Activated T-cell treated with anti-CD3 and anti-CD28 coated beads for 4 hours (primary cell): ENCODE data around the gene GPR39.

Experiments used
- DNase-seq: peaks from one replicate; pipeline ENCODE4 v3.0.0-alpha.2; 2020

GPR39 gene

GRCh38 chr2:132646540-132647108 is 230.0 kb downstream of the GPR39 start:
- no peak for DNase-seq

GRCh38 chr2:132651115-132652045 is 234.8 kb downstream of the GPR39 start:
- no peak for DNase-seq

- DNase-seq = no peak
Measured at GRCh38 chr2:132652474-132652873, 235.9 kb downstream of the GPR39 start.

- no peak for DNase-seq
Measured at GRCh38 chr2:132654335-132654734, 237.7 kb downstream of the GPR39 start.

GRCh38 chr2:132654968-132655367 is 238.4 kb downstream of the GPR39 start:
- no peak for DNase-seq

- DNase-seq = no peak
Measured at GRCh38 chr2:132656266-132656975, 239.8 kb downstream of the GPR39 start.

- DNase-seq = no peak
Measured at GRCh38 chr2:132659331-132659730, 242.7 kb downstream of the GPR39 start.

GRCh38 chr2:132662732-132663131 is 246.1 kb downstream of the GPR39 start:
- no peak for DNase-seq

GRCh38 chr2:132664096-132664495 is 247.5 kb downstream of the GPR39 start:
- no peak for DNase-seq

GRCh38 chr2:132665401-132666140 is 249.0 kb downstream of the GPR39 start:
- no peak for DNase-seq

- DNase-seq = no peak
Measured at GRCh38 chr2:132667706-132668105, 251.1 kb downstream of the GPR39 start.

- no peak for DNase-seq
Measured at GRCh38 chr2:132668189-132668823, 251.7 kb downstream of the GPR39 start.

- DNase-seq = no peak
Measured at GRCh38 chr2:132668987-132669907, 252.6 kb downstream of the GPR39 start.

- DNase-seq = no peak
Measured at GRCh38 chr2:132669908-132670495, 253.4 kb downstream of the GPR39 start, which contains the start of gene LYPD1. TSS of gene LYPD1 (minus strand) at chr2:132670205. CDS start at chr2:132669932, 273 bp downstream.

GRCh38 chr2:132670496-132671150 is 254.0 kb downstream of the GPR39 start:
- no peak for DNase-seq

GRCh38 chr2:132671151-132671835 is 254.7 kb downstream of the GPR39 start:
- DNase-seq = no peak

- no peak for DNase-seq
Measured at GRCh38 chr2:132676999-132677398, 260.4 kb downstream of the GPR39 start.

GRCh38 chr2:132677661-132678060 is 261.1 kb downstream of the GPR39 start:
- DNase-seq = no peak

- DNase-seq = no peak
Measured at GRCh38 chr2:132678483-132678882, 261.9 kb downstream of the GPR39 start.

- DNase-seq = no peak
Measured at GRCh38 chr2:132680544-132680943, 263.9 kb downstream of the GPR39 start.
